HepG2 (cell line): Measurements from ENCODE around the gene PAPSS2. TPM values are rescaled to one million over a fixed set of nuclear protein-coding genes. Genes with fewer than 3 reads are reported as not detected.

Experiments used
- polyA plus RNA-seq, 8 experiments: library from polyadenylated mRNA; depleted of rRNA in 3 of 8; stranded (reverse) in 7 of 8; unstranded in 1 of 8; fragments of >200 nt; fragmentation: Illumina TruSeq in 4 of 8; extraction: Trizol in 4 of 8; gene quantifications; 2 replicates each; pipeline versions ENCODE4 v1.2.1 to v1.2.3, GENCODE V29; 2011 to 2016; ENCODE audit warnings: low read depth in 4 of 8, missing spikeins in 1 of 8, mixed read lengths in 1 of 8; ENCODE audit not compliant: insufficient read depth in 1 of 8
- total RNA-seq, 5 experiments: library from RNA; depleted of rRNA; stranded (reverse); fragments of >200 nt; fragmentation: Illumina TruSeq; extraction: Trizol; gene quantifications; 2 replicates each; pipeline ENCODE4 v1.2.3, GENCODE V29; 2016; ENCODE audit warnings: low read depth in 1 of 5

The PAPSS2 gene
- total and polyA plus RNA-seq, 2 of the 13 experiments (the other 11 are each of a cell fraction or from before 2014, with no cell fraction given) = 0.11 to 0.12 TPM

Other genes starting within 250 kb of the PAPSS2 start
- 28.0 and 53.7 TPM in 2 replicates for gene MINPP1, start 155.0 kb upstream of the PAPSS2 start, total RNA-seq (2016; rRNA removed; fragmentation: Illumina TruSeq; extraction: Trizol)
- 18.4 and 19.2 TPM in 2 replicates for gene MINPP1, start 155.0 kb upstream of the PAPSS2 start, polyA plus RNA-seq (2011; rRNA removed)
- 23.2 and 28.2 TPM in 2 replicates for gene ATAD1, start 158.3 kb downstream of the PAPSS2 start, total RNA-seq (2016; rRNA removed; fragmentation: Illumina TruSeq; extraction: Trizol)
- gene ATAD1, start 158.3 kb downstream of the PAPSS2 start, polyA plus RNA-seq (2011; rRNA removed) = 13.2 and 14.9 TPM in 2 replicates
- gene KLLN, start 203.7 kb downstream of the PAPSS2 start, total RNA-seq (2016; rRNA removed; fragmentation: Illumina TruSeq; extraction: Trizol) = 0.39 and 0.44 TPM in 2 replicates
- gene KLLN, start 203.7 kb downstream of the PAPSS2 start, polyA plus RNA-seq (2011; rRNA removed) = 0.08 and 0.12 TPM in 2 replicates
- gene PTEN, start 203.7 kb downstream of the PAPSS2 start, total RNA-seq (2016; rRNA removed; fragmentation: Illumina TruSeq; extraction: Trizol) = 53.4 and 61.3 TPM in 2 replicates
- 21.4 and 30.3 TPM in 2 replicates for gene PTEN, start 203.7 kb downstream of the PAPSS2 start, polyA plus RNA-seq (2011; rRNA removed)